GM12878 (cell line): Measurements from ENCODE around the gene CHST13. TPM values are rescaled to one million over a fixed set of nuclear protein-coding genes. Genes with fewer than 3 reads are reported as not detected.
A peak's percentile ranks its signal among the peaks of the same experiment; 100 is the strongest.

Experiments
- ATF7 ChIP-seq: fragments of 450-650 bp; IDR thresholded peaks from 2 replicates; pipeline ENCODE4 v1.6.1; 2016; ENCODE audit warnings: low read depth, mild to moderate bottlenecking
- BRCA1 ChIP-seq: IDR thresholded peaks from 2 replicates; pipeline ENCODE4 v1.6.1; 2011; ENCODE audit warnings: low read depth, low read length, improper control_type of control experiment
- CREM ChIP-seq: IDR thresholded peaks from 2 replicates; pipeline ENCODE4 v1.6.1; 2014; ENCODE audit warnings: antibody characterized with exemption, low read depth
- EP300 ChIP-seq, 2 experiments: fragments of 150-350 bp in 1 of 2; IDR thresholded peaks; 2 replicates each; pipeline ENCODE4 v1.6.1; 2011 to 2012; ENCODE audit warnings: low read depth in 2 of 2, low read length in 2 of 2, borderline replicate concordance in 1 of 2, improper control_type of control experiment in 1 of 2, inconsistent platforms in 1 of 2; ENCODE audit not compliant: control insufficient read depth in 1 of 2
- HDAC6 ChIP-seq: fragments of 200-600 bp; sonication (generic); IDR thresholded peaks from one replicate; pipeline ENCODE4 v1.8.0; 2017; ENCODE audit warnings: antibody characterized with exemption; ENCODE audit not compliant: unreplicated experiment
- PML ChIP-seq: IDR thresholded peaks from 2 replicates; pipeline ENCODE4 v1.6.1; 2012; ENCODE audit warnings: low read length, inconsistent platforms
- TCF12 ChIP-seq: IDR thresholded peaks from 2 replicates; pipeline ENCODE4 v1.6.1; 2011; ENCODE audit warnings: low read depth, mild to moderate bottlenecking, low read length
- TCF3 ChIP-seq: IDR thresholded peaks from 2 replicates; pipeline ENCODE4 v1.6.1; 2012; ENCODE audit warnings: low read depth, mild to moderate bottlenecking, low read length, borderline replicate concordance; ENCODE audit not compliant: insufficient read depth
- polyA plus RNA-seq, 11 experiments: library from polyadenylated mRNA; depleted of rRNA in 4 of 11; unstranded in 6 of 11; stranded (reverse) in 5 of 11; fragments of >200 nt; fragmentation: Nextera tagmentation in 4 of 11; fragmentation: Illumina TruSeq in 1 of 11; extraction: Ambion mirVana in 4 of 11; extraction: Trizol in 1 of 11; gene quantifications; 1 replicate in 1 of 11; 2 replicates in 10 of 11; pipeline versions ENCODE4 v1.2.1 to v1.2.3, GENCODE V29; 2011 to 2016; ENCODE audit warnings: inconsistent platforms in 2 of 11, missing spikeins in 2 of 11, low read depth in 1 of 11
- total RNA-seq, 4 experiments: library from RNA; depleted of rRNA in 3 of 4; stranded (reverse); fragments of >200 nt in 3 of 4; fragmentation: Illumina TruSeq in 1 of 4; extraction: Trizol in 1 of 4; gene quantifications; 2 replicates each; pipeline versions ENCODE4 v1.2.1 to v1.2.3, GENCODE V29; 2013 to 2021
- TF ChIP-seq, protein P1 (sequence below): fragments of 450-650 bp; IDR thresholded peaks from 2 replicates; pipeline ENCODE4 v1.6.1; 2017; ENCODE audit warnings: mild to moderate bottlenecking, moderate library complexity
- TF ChIP-seq, protein P2 (sequence below): fragments of 450-650 bp; IDR thresholded peaks from 2 replicates; pipeline ENCODE4 v1.6.1; 2017; ENCODE audit warnings: antibody characterized with exemption, mild to moderate bottlenecking, moderate library complexity

CHST13 gene
- total and polyA plus RNA-seq, 10 of the 15 experiments (the other 5 are each of a cell fraction or from before 2014, with no cell fraction given), result not detected

DNA sequence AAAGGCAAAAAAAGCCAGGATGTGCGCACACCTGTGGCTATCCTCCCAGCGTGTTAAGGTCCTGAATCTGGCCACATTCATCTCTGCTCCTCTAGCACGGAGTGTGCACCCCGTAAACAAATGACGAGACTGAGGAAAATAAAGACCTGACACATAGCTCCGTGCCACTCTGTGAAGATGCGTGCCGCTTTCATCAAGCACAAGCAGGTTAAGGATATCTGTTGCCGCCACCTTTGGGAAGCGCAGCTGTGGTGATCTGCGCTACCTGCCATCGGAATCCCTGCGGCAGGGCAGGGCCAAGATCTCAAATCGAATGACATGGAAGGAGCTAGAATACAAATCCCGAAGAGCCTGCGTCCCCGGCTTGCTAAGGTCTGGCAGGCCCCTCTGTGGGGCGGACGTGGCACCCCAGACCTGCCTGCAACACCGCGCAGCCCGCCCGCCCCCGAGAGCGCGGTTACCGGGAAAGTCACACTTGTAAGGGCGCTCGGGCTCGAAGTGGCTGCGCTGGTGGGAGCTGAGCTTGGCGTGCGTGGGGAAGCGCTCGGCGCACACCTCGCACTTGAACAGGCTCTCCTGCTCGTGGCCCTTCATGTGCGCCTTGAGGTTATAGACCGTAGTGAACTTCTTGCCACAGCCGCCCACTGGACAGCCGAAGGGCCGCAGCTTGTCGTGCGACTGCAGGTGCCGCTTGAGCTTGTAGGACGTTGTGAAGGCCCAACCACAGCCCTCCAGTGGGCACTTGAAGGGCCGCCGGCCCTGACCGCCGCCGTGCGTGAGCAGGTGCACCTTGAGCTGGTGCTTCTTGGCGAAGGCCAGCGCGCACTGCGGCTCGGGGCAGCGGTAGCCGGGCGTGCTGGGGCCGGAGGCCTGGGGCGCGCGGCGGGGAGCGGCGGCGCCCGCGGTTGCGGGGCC is 49.2 kb upstream of the CHST13 start (continued):
- TF ChIP-seq EP300 (IDR thresholded peaks at IDR 0.05; ENCODE audit: borderline replicate concordance in 1 of 2, control insufficient read depth in 1 of 2, low read depth in 2 of 2, low read length in 2 of 2), result no peak
- TF ChIP-seq, protein P1, sequence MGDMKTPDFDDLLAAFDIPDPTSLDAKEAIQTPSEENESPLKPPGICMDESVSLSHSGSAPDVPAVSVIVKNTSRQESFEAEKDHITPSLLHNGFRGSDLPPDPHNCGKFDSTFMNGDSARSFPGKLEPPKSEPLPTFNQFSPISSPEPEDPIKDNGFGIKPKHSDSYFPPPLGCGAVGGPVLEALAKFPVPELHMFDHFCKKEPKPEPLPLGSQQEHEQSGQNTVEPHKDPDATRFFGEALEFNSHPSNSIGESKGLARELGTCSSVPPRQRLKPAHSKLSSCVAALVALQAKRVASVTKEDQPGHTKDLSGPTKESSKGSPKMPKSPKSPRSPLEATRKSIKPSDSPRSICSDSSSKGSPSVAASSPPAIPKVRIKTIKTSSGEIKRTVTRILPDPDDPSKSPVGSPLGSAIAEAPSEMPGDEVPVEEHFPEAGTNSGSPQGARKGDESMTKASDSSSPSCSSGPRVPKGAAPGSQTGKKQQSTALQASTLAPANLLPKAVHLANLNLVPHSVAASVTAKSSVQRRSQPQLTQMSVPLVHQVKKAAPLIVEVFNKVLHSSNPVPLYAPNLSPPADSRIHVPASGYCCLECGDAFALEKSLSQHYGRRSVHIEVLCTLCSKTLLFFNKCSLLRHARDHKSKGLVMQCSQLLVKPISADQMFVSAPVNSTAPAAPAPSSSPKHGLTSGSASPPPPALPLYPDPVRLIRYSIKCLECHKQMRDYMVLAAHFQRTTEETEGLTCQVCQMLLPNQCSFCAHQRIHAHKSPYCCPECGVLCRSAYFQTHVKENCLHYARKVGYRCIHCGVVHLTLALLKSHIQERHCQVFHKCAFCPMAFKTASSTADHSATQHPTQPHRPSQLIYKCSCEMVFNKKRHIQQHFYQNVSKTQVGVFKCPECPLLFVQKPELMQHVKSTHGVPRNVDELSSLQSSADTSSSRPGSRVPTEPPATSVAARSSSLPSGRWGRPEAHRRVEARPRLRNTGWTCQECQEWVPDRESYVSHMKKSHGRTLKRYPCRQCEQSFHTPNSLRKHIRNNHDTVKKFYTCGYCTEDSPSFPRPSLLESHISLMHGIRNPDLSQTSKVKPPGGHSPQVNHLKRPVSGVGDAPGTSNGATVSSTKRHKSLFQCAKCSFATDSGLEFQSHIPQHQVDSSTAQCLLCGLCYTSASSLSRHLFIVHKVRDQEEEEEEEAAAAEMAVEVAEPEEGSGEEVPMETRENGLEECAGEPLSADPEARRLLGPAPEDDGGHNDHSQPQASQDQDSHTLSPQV, result no peak
- no peak for TF ChIP-seq CREM
- TF ChIP-seq BRCA1, result no peak
- TF ChIP-seq TCF3, result 0 out of 2 replicates have a peak, but pooled peaks have one; percentile 16
- TF ChIP-seq PML, result no peak
- TF ChIP-seq, protein P2, sequence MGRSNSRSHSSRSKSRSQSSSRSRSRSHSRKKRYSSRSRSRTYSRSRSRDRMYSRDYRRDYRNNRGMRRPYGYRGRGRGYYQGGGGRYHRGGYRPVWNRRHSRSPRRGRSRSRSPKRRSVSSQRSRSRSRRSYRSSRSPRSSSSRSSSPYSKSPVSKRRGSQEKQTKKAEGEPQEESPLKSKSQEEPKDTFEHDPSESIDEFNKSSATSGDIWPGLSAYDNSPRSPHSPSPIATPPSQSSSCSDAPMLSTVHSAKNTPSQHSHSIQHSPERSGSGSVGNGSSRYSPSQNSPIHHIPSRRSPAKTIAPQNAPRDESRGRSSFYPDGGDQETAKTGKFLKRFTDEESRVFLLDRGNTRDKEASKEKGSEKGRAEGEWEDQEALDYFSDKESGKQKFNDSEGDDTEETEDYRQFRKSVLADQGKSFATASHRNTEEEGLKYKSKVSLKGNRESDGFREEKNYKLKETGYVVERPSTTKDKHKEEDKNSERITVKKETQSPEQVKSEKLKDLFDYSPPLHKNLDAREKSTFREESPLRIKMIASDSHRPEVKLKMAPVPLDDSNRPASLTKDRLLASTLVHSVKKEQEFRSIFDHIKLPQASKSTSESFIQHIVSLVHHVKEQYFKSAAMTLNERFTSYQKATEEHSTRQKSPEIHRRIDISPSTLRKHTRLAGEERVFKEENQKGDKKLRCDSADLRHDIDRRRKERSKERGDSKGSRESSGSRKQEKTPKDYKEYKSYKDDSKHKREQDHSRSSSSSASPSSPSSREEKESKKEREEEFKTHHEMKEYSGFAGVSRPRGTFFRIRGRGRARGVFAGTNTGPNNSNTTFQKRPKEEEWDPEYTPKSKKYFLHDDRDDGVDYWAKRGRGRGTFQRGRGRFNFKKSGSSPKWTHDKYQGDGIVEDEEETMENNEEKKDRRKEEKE, result no peak
- no peak for TF ChIP-seq ATF7
- 0 out of 2 replicates have a peak, but pooled peaks have one; percentile 11 for TF ChIP-seq TCF12
- peak; percentile 11 for TF ChIP-seq HDAC6
- TF ChIP-seq, all 136 proteins: peak for 10
